Stimulated activated CD4-positive, alpha-beta T cell treated with anti-CD3 and anti-CD28 coated beads, TNF-alpha, amount 100 ng/mL, for 1 hour (primary cell): ENCODE measurements around the gene SHISAL1.
"Not testable (repeated sequence)": the region's sequence is repeated elsewhere in the genome, so short reads cannot be mapped to it uniquely, and the experiment has no call there.

ENCODE experiments used
- DNase-seq, 3 donors: peaks; one replicate each; pipeline ENCODE4 v3.0.0-alpha.2; 2020; ENCODE audit warnings: low read depth in 3 of 3, low spot score in 1 of 3

SHISAL1 gene

GRCh38 chr22:44329179-44329796, 16.5 kb upstream of the SHISAL1 start:
- DNase-seq, result no peak

- no peak for DNase-seq
These were observed 16.0 kb upstream of the SHISAL1 start for GRCh38 chr22:44328762-44329161.

GRCh38 chr22:44328326-44328725, 15.6 kb upstream of the SHISAL1 start:
- DNase-seq, result no peak

GRCh38 chr22:44326491-44326885, 13.7 kb upstream of the SHISAL1 start:
- DNase-seq, result no peak

GRCh38 chr22:44325718-44326490, 13.2 kb upstream of the SHISAL1 start:
- no peak for DNase-seq

- DNase-seq, result not testable (repeated sequence)
These were observed 10.5 kb upstream of the SHISAL1 start for GRCh38 chr22:44323140-44323790.

- DNase-seq, result no peak
These were observed 6.9 kb upstream of the SHISAL1 start for GRCh38 chr22:44319685-44320084.

- DNase-seq, result no peak
These were observed 6.0 kb upstream of the SHISAL1 start for GRCh38 chr22:44318751-44319150.

- DNase-seq, result no peak
These were observed 5.3 kb upstream of the SHISAL1 start for GRCh38 chr22:44317886-44318637.

GRCh38 chr22:44317123-44317444, 4.3 kb upstream of the SHISAL1 start:
- DNase-seq, result no peak

- no peak for DNase-seq
These were observed 3.8 kb upstream of the SHISAL1 start for GRCh38 chr22:44316393-44317122.

GRCh38 chr22:44314425-44315067, 1.8 kb upstream of the SHISAL1 start:
- no peak for DNase-seq

- no peak for DNase-seq
These were observed 745 bp upstream of the SHISAL1 start for GRCh38 chr22:44313385-44314006.

- no peak for DNase-seq
These were observed 938 bp downstream of the SHISAL1 start for GRCh38 chr22:44311855-44312170.

- no peak for DNase-seq
These were observed 1.5 kb downstream of the SHISAL1 start for GRCh38 chr22:44311104-44311854.

GRCh38 chr22:44309647-44310046, 3.1 kb downstream of the SHISAL1 start:
- no peak for DNase-seq

GRCh38 chr22:44309137-44309536, 3.6 kb downstream of the SHISAL1 start:
- DNase-seq, result no peak

GRCh38 chr22:44307509-44308169, 5.1 kb downstream of the SHISAL1 start:
- no peak for DNase-seq

GRCh38 chr22:44305888-44306287, 6.9 kb downstream of the SHISAL1 start:
- DNase-seq, result no peak
